IMR-90 (cell line): Measurements from ENCODE around the gene GTPBP3. TPM values are rescaled to one million over a fixed set of nuclear protein-coding genes. Genes with fewer than 3 reads are reported as not detected.

Experiments
- ATAC-seq: fragments of 200-7000 bp; cut with Tn5 transposase; 2 replicates; pipeline ENCODE4 v1.9.1; 2020; ENCODE audit warnings: low read depth, mild to moderate bottlenecking, moderate library complexity
- BruUV-seq: library from RNA; stranded (reverse); fragments of 400-500 nt; replicated peaks from 2 replicates; lab custom pipeline; 2021; lab: Mats Ljungman, UMichigan
- CTCF ChIA-PET: fragments of 300-600 bp; formaldehyde crosslinking; extraction: SDS; loops from one replicate; lab custom pipeline; 2021; ENCODE audit warnings: antibody characterized with exemption; lab: Yijun Ruan, JAX
- POLR2A ChIA-PET: fragments of 300-600 bp; sonication (Branson Sonifier 250); formaldehyde crosslinking; loops from one replicate; lab custom pipeline; 2022; ENCODE audit warnings: antibody characterized with exemption; ENCODE audit not compliant: unreplicated experiment; lab: Charles Lee
- DNase-seq: peaks from one replicate; pipeline ENCODE4 v3.0.0; 2013
- H2AFZ ChIP-seq: replicated peaks from 2 replicates; pipeline ENCODE3; 2013; ENCODE audit warnings: low read length, mild to moderate bottlenecking; ENCODE audit not compliant: poor library complexity
- H2AK5ac ChIP-seq: 2 replicates; pipeline ENCODE4 v1.6.1; 2013; ENCODE audit warnings: low read depth, low read length, inconsistent platforms
- H2AK9ac ChIP-seq: replicated peaks from 2 replicates; pipeline ENCODE3; 2013; ENCODE audit warnings: mild to moderate bottlenecking, low read depth, low read length, moderate library complexity; ENCODE audit not compliant: poor library complexity
- H2BK120ac ChIP-seq: 2 replicates; pipeline ENCODE4 v1.6.1; 2013; ENCODE audit warnings: low read depth, low read length, inconsistent platforms
- H2BK15ac ChIP-seq: 3 replicates; pipeline ENCODE4 v1.6.1; 2013; ENCODE audit warnings: low read depth, low read length, inconsistent platforms
- H2BK20ac ChIP-seq: 2 replicates; pipeline ENCODE4 v1.6.1; 2013; ENCODE audit warnings: low read depth, mild to moderate bottlenecking, inconsistent platforms, low read length, moderate library complexity
- H2BK5ac ChIP-seq: 2 replicates; pipeline ENCODE4 v1.6.1; 2013; ENCODE audit warnings: mild to moderate bottlenecking, low read depth, low read length, inconsistent platforms; ENCODE audit not compliant: poor library complexity, severe bottlenecking
- H3K14ac ChIP-seq: replicated peaks from 2 replicates; pipeline ENCODE4 v1.6.1; 2013; ENCODE audit warnings: low read depth, low read length, inconsistent platforms
- H3K18ac ChIP-seq: 2 replicates; pipeline ENCODE4 v1.6.1; 2013; ENCODE audit warnings: low read depth, low read length, control low read depth
- H3K23ac ChIP-seq: 2 replicates; pipeline ENCODE4 v1.6.1; 2013; ENCODE audit warnings: low read depth, low read length, inconsistent platforms
- H3K27ac ChIP-seq: 2 replicates; pipeline ENCODE4 v1.5.1; 2013; ENCODE audit warnings: mild to moderate bottlenecking, control low read depth, low read length; ENCODE audit not compliant: insufficient read depth
- H3K27me3 ChIP-seq: 2 replicates; pipeline ENCODE4 v1.6.1; 2013; ENCODE audit warnings: low read length; ENCODE audit not compliant: control insufficient read depth, insufficient read depth
- H3K36me3 ChIP-seq: 2 replicates; pipeline ENCODE4 v1.6.1; 2013; ENCODE audit warnings: low read length, mixed read lengths; ENCODE audit not compliant: control insufficient read depth, insufficient read depth
- H3K4ac ChIP-seq: 2 replicates; pipeline ENCODE4 v1.6.1; 2013; ENCODE audit warnings: low read depth, low read length, inconsistent platforms
- H3K4me1 ChIP-seq: 2 replicates; pipeline ENCODE4 v1.6.1; 2013; ENCODE audit warnings: low read length, mixed read lengths; ENCODE audit not compliant: control insufficient read depth, insufficient read depth
- H3K4me2 ChIP-seq: 2 replicates; pipeline ENCODE4 v1.6.1; 2013; ENCODE audit warnings: low read depth, mild to moderate bottlenecking, control low read depth, low read length, moderate library complexity
- H3K4me3 ChIP-seq: 2 replicates; pipeline ENCODE4 v1.5.1; 2013; ENCODE audit warnings: low read depth, mild to moderate bottlenecking, control low read depth, low read length, moderate library complexity; ENCODE audit not compliant: insufficient read depth
- H3K56ac ChIP-seq: 2 replicates; pipeline ENCODE4 v1.6.1; 2013; ENCODE audit warnings: low read length, inconsistent platforms; ENCODE audit not compliant: insufficient read depth; ENCODE audit errors: extremely low read depth
- H3K79me1 ChIP-seq, 2 experiments: 2 replicates each; pipeline ENCODE4 v1.6.1; 2013; ENCODE audit warnings: low read length in 2 of 2, inconsistent platforms in 1 of 2, low read depth in 1 of 2
- H3K9ac ChIP-seq: 2 replicates; pipeline ENCODE4 v1.6.1; 2013; ENCODE audit warnings: low read depth, low read length, control low read depth
- H3K9me1 ChIP-seq: 2 replicates; pipeline ENCODE4 v1.6.1; 2013; ENCODE audit warnings: low read length, inconsistent platforms; ENCODE audit not compliant: insufficient read depth
- H3K9me3 ChIP-seq: 2 replicates; pipeline ENCODE4 v1.6.1; 2013; ENCODE audit warnings: low read length; ENCODE audit not compliant: control insufficient read depth, insufficient read depth
- H4K20me1 ChIP-seq: 2 replicates; pipeline ENCODE4 v1.6.1; 2013; ENCODE audit warnings: low read length, inconsistent platforms; ENCODE audit not compliant: insufficient read depth
- H4K5ac ChIP-seq: 2 replicates; pipeline ENCODE4 v1.6.1; 2013; ENCODE audit warnings: mild to moderate bottlenecking, low read depth, low read length, control low read depth
- H4K8ac ChIP-seq, 2 experiments: 2 replicates each; pipeline ENCODE4 v1.6.1; 2013; ENCODE audit warnings: low read depth in 2 of 2, low read length in 2 of 2, control low read depth in 1 of 2, inconsistent platforms in 1 of 2
- H4K91ac ChIP-seq: 2 replicates; pipeline ENCODE4 v1.6.1; 2013; ENCODE audit warnings: low read depth, low read length, inconsistent platforms; ENCODE audit not compliant: insufficient read depth
- BHLHE40 ChIP-seq: fragments of 150-350 bp; IDR thresholded peaks from 2 replicates; pipeline ENCODE4 v1.6.1; 2016; ENCODE audit warnings: mild to moderate bottlenecking, low read depth, low read length
- CEBPB ChIP-seq: IDR thresholded peaks from 2 replicates; pipeline ENCODE4 v1.6.1; 2012; ENCODE audit warnings: low read depth, low read length, improper control_type of control experiment
- CHD1 ChIP-seq: IDR thresholded peaks from 2 replicates; pipeline ENCODE4 v1.6.1; 2012; ENCODE audit warnings: low read depth, low read length, improper control_type of control experiment
- CTCF ChIP-seq: conservative IDR thresholded peaks from 2 replicates; pipeline ENCODE4 v1.5.1; 2012; ENCODE audit warnings: mild to moderate bottlenecking, low read depth, low read length, improper control_type of control experiment
- ELK1 ChIP-seq: fragments of 150-350 bp; IDR thresholded peaks from 2 replicates; pipeline ENCODE4 v1.6.1; 2016; ENCODE audit warnings: low read depth, mild to moderate bottlenecking, low read length, moderate library complexity, borderline replicate concordance
- FOS ChIP-seq: fragments of 150-350 bp; IDR thresholded peaks from 2 replicates; pipeline ENCODE4 v1.6.1; 2016; ENCODE audit warnings: low read depth, low read length
- MAFK ChIP-seq: IDR thresholded peaks from 2 replicates; pipeline ENCODE4 v1.6.1; 2012; ENCODE audit warnings: low read depth, low read length, improper control_type of control experiment
- MAZ ChIP-seq: IDR thresholded peaks from 2 replicates; pipeline ENCODE4 v1.6.1; 2012; ENCODE audit warnings: low read depth, mild to moderate bottlenecking, low read length, improper control_type of control experiment, moderate library complexity, borderline replicate concordance
- NFE2L2 ChIP-seq: fragments of 150-350 bp; IDR thresholded peaks from 2 replicates; pipeline ENCODE4 v1.6.1; 2016; ENCODE audit warnings: low read depth, mild to moderate bottlenecking, low read length
- POLR2A ChIP-seq: IDR thresholded peaks from 2 replicates; pipeline ENCODE4 v1.6.1; 2012; ENCODE audit warnings: mild to moderate bottlenecking, low read depth, low read length
- RAD21 ChIP-seq: IDR thresholded peaks from 2 replicates; pipeline ENCODE4 v1.6.1; 2012; ENCODE audit warnings: low read length, improper control_type of control experiment
- RCOR1 ChIP-seq: IDR thresholded peaks from 2 replicates; pipeline ENCODE4 v1.6.1; 2012; ENCODE audit warnings: mild to moderate bottlenecking, low read length, improper control_type of control experiment; ENCODE audit not compliant: insufficient replicate concordance
- RFX5 ChIP-seq: IDR thresholded peaks from 2 replicates; pipeline ENCODE4 v1.8.0; 2012; ENCODE audit warnings: low read depth, mild to moderate bottlenecking, low read length, moderate library complexity
- SMC3 ChIP-seq: fragments of 150-350 bp; IDR thresholded peaks from 2 replicates; pipeline ENCODE4 v1.6.1; 2016; ENCODE audit warnings: low read depth, mild to moderate bottlenecking, antibody characterized with exemption, low read length, moderate library complexity
- USF2 ChIP-seq: fragments of 150-350 bp; IDR thresholded peaks from 2 replicates; pipeline ENCODE4 v1.6.1; 2017; ENCODE audit warnings: mild to moderate bottlenecking, antibody characterized with exemption, low read length, low read depth
- WGBS, 2 experiments: methylation state at CpG; one replicate each; pipeline versions ENCODE4 v1.1.5 to v1.1.7; 2013; ENCODE audit warnings: missing lambda C conversion rate in 2 of 2; ENCODE audit not compliant: insufficient read length in 1 of 2; ENCODE audit errors: extremely low coverage in 2 of 2; 5-methylcytosine and 5-hydroxymethylcytosine counted together
- dilution Hi-C: fragments of 300-500 bp; cut with HindIII; formaldehyde crosslinking; loops from one replicate; pipeline ENCODE4 v1.14.3; 2018; ENCODE audit warnings: low sequenced_read_pairs; ENCODE audit not compliant: unreplicated experiment
- in situ Hi-C: fragments of 300-500 bp; cut with MboI; formaldehyde crosslinking; loops from 3 replicates; pipeline ENCODE4 v1.14.3; 2019; ENCODE audit warnings: low sequenced_read_pairs, inconsistent platforms, mixed read lengths
- intact Hi-C: fragments of 100-400 bp; cut with micrococcal nuclease; formaldehyde crosslinking; loops from 2 replicates; pipeline ENCODE4 v1.10.0; 2022
- polyA plus RNA-seq, 3 experiments: library from polyadenylated mRNA; depleted of rRNA; stranded (reverse); fragments of >200 nt; gene quantifications; 2 replicates each; pipeline ENCODE4 v1.2.3, GENCODE V29; 2012; ENCODE audit warnings: low replicate concordance in 1 of 3
- total RNA-seq: library from RNA; depleted of rRNA; stranded (reverse); fragments of >200 nt; gene quantifications from 2 replicates; pipeline ENCODE4 v1.2.3, GENCODE V29; 2012

GTPBP3 gene
- total and polyA plus RNA-seq, 2 of the 4 experiments (the other 2 are of a cell fraction): 4.3 to 15.1 TPM

GRCh38 chr19:17332360-17332676 is 5.0 kb upstream of the GTPBP3 start:
- POLR2A ChIA-PET: no interaction called here
- ATAC-seq: no peak
- CTCF ChIA-PET: no interaction called here

More at GRCh38 chr19:17332360-17332676, 5.0 kb upstream of the GTPBP3 start:
- peaks cover 5% of the 10 kb centered on the region for H3K9me1 ChIP-seq
- no peak overlapping the region for H3K4me3 ChIP-seq
- H3K23ac ChIP-seq: no peak overlapping the region
- H2BK120ac ChIP-seq: no peak overlapping the region
- H3K9me3 ChIP-seq: no peaks in the 10 kb centered on the region
- in situ Hi-C loops (no loop called here), intact Hi-C loops (no loop called here), dilution Hi-C loops (no loop called here)
- no peaks in the 10 kb centered on the region for H4K20me1 ChIP-seq
- no peak overlapping the region for H2BK20ac ChIP-seq
- H3K4ac ChIP-seq: no peak overlapping the region
- peaks cover 0 to 29% of the 10 kb centered on the region in 2 experiments; a peak in 2 of 4 replicates for H3K79me1 ChIP-seq
- no peak overlapping the region for H2AK5ac ChIP-seq
- no peak overlapping the region for H3K14ac ChIP-seq
- WGBS, 2 experiments: 100% methylated on average over 2 of the region's 8 CpGs; no CpG with 5 or more reads in 1 of the 2 experiments
- H3K18ac ChIP-seq: no peak overlapping the region
- H4K8ac ChIP-seq: no peak overlapping the region
- no peak overlapping the region for H3K56ac ChIP-seq
- no peak overlapping the region for H3K9ac ChIP-seq
- H3K36me3 ChIP-seq: peaks cover 3% of the 10 kb centered on the region; the same call in 1 of the 2 replicates
- H3K4me2 ChIP-seq: no peak overlapping the region
- H2AFZ ChIP-seq: no peak overlapping the region
- no peak overlapping the region for H4K91ac ChIP-seq
- H3K4me1 ChIP-seq: 0 out of 2 replicates have a peak, but pooled peaks cover 4% of the 10 kb centered on the region
- no peak for TF ChIP-seq MAZ
- TF ChIP-seq MAFK: no peak
- TF ChIP-seq POLR2A: no peak
- TF ChIP-seq CEBPB: no peak
- no peak for TF ChIP-seq CTCF
- TF ChIP-seq RFX5: no peak
- no peak for TF ChIP-seq ELK1
- no peak for TF ChIP-seq RCOR1
- no peak for TF ChIP-seq CHD1
- no peak for TF ChIP-seq FOS
- TF ChIP-seq NFE2L2: no peak
- no peak for TF ChIP-seq SMC3
- TF ChIP-seq RAD21: no peak
- no peak for TF ChIP-seq BHLHE40
- TF ChIP-seq USF2: no peak
- no peak for DNase-seq
- H3K27me3 ChIP-seq: no peaks in the 10 kb centered on the region
- no peak overlapping the region for H4K5ac ChIP-seq
- BruUV-seq: no TSS peak
- no peak overlapping the region for H2AK9ac ChIP-seq
- H3K27ac ChIP-seq: no peak overlapping the region
- H2BK15ac ChIP-seq: no peak overlapping the region
- H2BK5ac ChIP-seq: no peak overlapping the region
